ENCODE data around the gene MMP24OS.
"Not testable (repeated sequence)": the region's sequence is repeated elsewhere in the genome, so short reads cannot be mapped to it uniquely, and the experiment has no call there.

MMP24OS gene

GRCh38 chr20:35277531-35278395, at the start of gene MMP24OS:
MMP24OS (minus strand) TSS chr20:35278122; CDS start chr20:35277929, 193 bp downstream.
- peak; percentile 39 for DNase-seq (ENCODE audit: low read depth)

GRCh38 chr20:35327074-35327976, 49.4 kb upstream of the MMP24OS start:
- no peak for DNase-seq (ENCODE audit: low read depth)

- DNase-seq (ENCODE audit: low read depth) = no peak
Measured at GRCh38 chr20:35326740-35327073, 48.8 kb upstream of the MMP24OS start.

GRCh38 chr20:35326021-35326739, 48.3 kb upstream of the MMP24OS start:
- no peak for DNase-seq (ENCODE audit: low read depth)

- no peak for DNase-seq (ENCODE audit: low read depth)
Measured at GRCh38 chr20:35325401-35325800, 47.5 kb upstream of the MMP24OS start.

- no peak for DNase-seq (ENCODE audit: low read depth)
Measured at GRCh38 chr20:35320396-35321126, 42.6 kb upstream of the MMP24OS start.

GRCh38 chr20:35319871-35320197, 41.9 kb upstream of the MMP24OS start:
- DNase-seq (ENCODE audit: low read depth) = no peak

- DNase-seq (ENCODE audit: low read depth) = no peak
Measured at GRCh38 chr20:35319192-35319870, 41.4 kb upstream of the MMP24OS start.

GRCh38 chr20:35318502-35319157, 40.7 kb upstream of the MMP24OS start:
- DNase-seq (ENCODE audit: low read depth) = peak; percentile 92

- DNase-seq (ENCODE audit: low read depth) = no peak
Measured at GRCh38 chr20:35317416-35318210, 39.7 kb upstream of the MMP24OS start.

- no peak for DNase-seq (ENCODE audit: low read depth)
Measured at GRCh38 chr20:35316086-35316485, 38.2 kb upstream of the MMP24OS start.

- not testable (repeated sequence) for DNase-seq (ENCODE audit: low read depth)
Measured at GRCh38 chr20:35315632-35316020, 37.7 kb upstream of the MMP24OS start.

GRCh38 chr20:35314816-35315631, 37.1 kb upstream of the MMP24OS start:
- no peak for DNase-seq (ENCODE audit: low read depth)

GRCh38 chr20:35312318-35312717, 34.4 kb upstream of the MMP24OS start:
- peak; percentile 93 for DNase-seq (ENCODE audit: low read depth)

GRCh38 chr20:35311822-35312221, 33.9 kb upstream of the MMP24OS start:
- no peak for DNase-seq (ENCODE audit: low read depth)

GRCh38 chr20:35311409-35311808, 33.5 kb upstream of the MMP24OS start:
- no peak for DNase-seq (ENCODE audit: low read depth)

- peak; percentile 88 for DNase-seq (ENCODE audit: low read depth)
Measured at GRCh38 chr20:35307666-35308653, 30.0 kb upstream of the MMP24OS start.

Measured in HS-5 (cell line).